ENCODE measurements around the gene MOB3B.
A peak's percentile ranks its signal among the peaks of the same experiment; 100 is the strongest.

The MOB3B gene

DNA sequence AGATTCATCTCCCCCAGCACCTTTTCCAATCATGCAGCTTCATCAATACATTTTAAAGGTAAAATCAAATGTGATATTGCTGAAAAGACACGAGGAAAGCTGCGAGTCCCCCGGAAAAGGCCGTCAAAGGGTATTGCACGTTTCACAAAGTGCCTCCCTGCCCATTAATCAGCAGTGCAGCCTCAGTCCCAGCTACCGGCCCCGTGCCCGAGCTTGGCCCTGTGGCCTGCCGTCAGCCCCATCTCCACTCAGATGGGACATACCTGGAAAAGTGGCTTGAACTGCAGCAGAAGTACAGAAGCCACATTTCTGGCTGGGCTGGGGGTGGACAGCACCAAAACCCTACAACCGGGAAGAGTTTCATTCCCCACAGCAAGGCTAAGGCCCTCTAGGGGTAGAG lies 192.8 kb downstream of the MOB3B start:
- TF ChIP-seq, protein P1, sequence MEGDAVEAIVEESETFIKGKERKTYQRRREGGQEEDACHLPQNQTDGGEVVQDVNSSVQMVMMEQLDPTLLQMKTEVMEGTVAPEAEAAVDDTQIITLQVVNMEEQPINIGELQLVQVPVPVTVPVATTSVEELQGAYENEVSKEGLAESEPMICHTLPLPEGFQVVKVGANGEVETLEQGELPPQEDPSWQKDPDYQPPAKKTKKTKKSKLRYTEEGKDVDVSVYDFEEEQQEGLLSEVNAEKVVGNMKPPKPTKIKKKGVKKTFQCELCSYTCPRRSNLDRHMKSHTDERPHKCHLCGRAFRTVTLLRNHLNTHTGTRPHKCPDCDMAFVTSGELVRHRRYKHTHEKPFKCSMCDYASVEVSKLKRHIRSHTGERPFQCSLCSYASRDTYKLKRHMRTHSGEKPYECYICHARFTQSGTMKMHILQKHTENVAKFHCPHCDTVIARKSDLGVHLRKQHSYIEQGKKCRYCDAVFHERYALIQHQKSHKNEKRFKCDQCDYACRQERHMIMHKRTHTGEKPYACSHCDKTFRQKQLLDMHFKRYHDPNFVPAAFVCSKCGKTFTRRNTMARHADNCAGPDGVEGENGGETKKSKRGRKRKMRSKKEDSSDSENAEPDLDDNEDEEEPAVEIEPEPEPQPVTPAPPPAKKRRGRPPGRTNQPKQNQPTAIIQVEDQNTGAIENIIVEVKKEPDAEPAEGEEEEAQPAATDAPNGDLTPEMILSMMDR (IDR thresholded peaks at IDR 0.05; ENCODE audit: borderline replicate concordance, control extremely low read depth, extremely low read depth, insufficient read depth, missing control alignments) = no peak
- in situ Hi-C loops (cut with MboI; ENCODE audit: low sequenced_read_pairs, unreplicated experiment) = no loop called here
- no peak for DNase-seq (ENCODE audit: low spot score)

DNA sequence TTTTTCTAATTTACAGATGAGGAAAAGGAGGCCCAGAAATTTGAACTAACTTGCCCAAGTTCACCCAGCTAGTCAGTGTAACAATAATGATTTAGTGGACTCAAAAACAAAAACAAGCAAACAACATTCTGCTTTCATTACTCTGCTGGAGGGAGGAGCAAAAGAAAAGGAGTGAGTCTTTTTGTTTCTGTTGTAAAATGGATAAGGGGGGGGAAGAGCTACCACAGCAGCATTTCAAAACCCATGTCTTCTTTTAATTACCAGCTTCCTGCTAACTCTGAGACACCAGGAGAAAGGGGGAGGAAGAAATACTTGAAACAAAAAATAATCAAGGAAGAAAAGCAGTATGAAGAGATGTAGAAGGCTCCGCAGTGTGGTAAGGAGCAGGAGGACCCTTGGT lies 193.5 kb downstream of the MOB3B start:
- TF ChIP-seq, protein P1 (IDR thresholded peaks at IDR 0.05; ENCODE audit: borderline replicate concordance, control extremely low read depth, extremely low read depth, insufficient read depth, missing control alignments) = no peak
- in situ Hi-C loops (cut with MboI; ENCODE audit: low sequenced_read_pairs, unreplicated experiment) = no loop called here
- no peak for DNase-seq (ENCODE audit: low spot score)

DNA sequence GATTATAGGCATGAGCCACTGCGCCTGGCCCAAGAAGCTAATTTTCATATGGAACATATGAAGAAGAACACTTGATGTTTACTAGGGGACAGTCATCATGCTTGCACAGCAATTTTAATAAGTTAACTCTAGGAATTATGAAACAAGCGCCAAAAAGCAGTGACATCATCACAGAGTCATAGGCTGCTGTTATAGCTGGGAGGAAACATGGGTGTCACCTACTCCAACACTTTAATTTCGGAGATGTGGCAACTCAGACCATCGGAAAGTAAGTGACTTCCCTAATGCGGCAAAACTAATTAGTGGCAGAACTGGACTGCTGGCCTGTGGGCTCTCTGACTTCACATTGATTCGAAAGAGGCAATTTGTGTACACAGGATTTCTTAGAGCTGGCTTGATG lies 194.5 kb downstream of the MOB3B start:
- in situ Hi-C loops (cut with MboI; ENCODE audit: low sequenced_read_pairs, unreplicated experiment) = no loop called here
- TF ChIP-seq, protein P1 (IDR thresholded peaks at IDR 0.05; ENCODE audit: borderline replicate concordance, control extremely low read depth, extremely low read depth, insufficient read depth, missing control alignments) = no peak
- no peak for DNase-seq (ENCODE audit: low spot score)

DNA sequence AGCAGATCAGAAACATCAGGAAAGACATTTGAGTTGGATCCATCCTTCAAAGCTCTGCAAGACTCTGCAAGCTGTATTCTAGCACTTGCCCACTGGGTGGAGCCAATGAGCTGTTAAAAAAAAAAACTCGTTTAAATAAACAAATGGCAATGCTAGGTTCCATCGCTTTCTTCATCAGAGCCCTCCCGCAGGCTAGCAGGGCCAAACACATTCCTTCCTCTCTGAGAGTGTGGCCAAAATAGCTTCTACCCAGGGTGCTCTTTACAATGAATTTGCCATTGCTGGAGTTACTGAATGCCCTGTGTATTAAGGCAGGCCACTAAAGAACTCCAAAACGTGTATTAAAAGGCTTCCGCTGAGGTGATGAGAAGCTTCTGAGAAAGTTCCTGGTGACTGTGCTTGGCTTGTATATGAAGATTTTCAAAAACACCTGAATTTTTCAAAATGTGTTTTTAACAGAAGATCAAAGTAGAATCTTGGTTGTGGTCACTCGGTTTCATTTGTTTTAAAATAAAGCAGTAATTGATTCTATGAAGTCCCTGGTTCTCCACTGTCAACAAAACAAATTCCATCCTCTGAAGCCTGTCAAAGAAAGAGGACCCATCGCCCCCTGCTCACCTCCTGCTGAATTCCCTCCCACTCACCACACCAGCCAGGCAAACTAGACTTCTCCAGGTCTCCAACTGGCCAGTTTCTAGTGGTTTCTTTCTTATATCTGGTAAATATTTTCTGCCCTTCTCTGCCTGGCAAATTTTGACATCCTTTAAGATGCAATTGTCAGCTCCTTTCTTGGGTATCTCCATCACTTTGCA lies 196.2 kb downstream of the MOB3B start:
- in situ Hi-C loops (cut with MboI; ENCODE audit: low sequenced_read_pairs, unreplicated experiment) = no loop called here
- peak; percentile 77 for DNase-seq (ENCODE audit: low spot score)
- TF ChIP-seq, protein P1 (IDR thresholded peaks at IDR 0.05; ENCODE audit: borderline replicate concordance, control extremely low read depth, extremely low read depth, insufficient read depth, missing control alignments) = peak; percentile 60

DNA sequence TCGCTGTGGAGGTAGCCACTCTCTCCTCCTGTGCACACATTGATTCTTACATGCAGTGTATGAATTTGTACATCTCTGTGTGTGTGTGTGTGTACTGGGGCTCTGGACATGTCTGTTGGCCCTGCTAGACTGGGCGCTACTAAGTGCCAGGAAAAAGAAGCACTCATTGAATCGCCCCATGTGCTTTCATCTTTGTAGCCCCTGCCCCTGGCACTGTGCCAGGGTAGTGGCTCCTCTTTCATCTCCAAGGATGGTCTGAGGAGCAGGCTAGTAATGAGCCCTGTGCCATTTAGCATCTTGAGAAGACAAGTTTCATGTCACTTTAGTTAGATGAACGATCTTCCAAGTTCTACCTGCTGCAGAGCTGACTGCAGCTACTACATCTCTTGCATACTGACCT lies 198.2 kb downstream of the MOB3B start:
- TF ChIP-seq, protein P1 (IDR thresholded peaks at IDR 0.05; ENCODE audit: borderline replicate concordance, control extremely low read depth, extremely low read depth, insufficient read depth, missing control alignments) = no peak
- in situ Hi-C loops (cut with MboI; ENCODE audit: low sequenced_read_pairs, unreplicated experiment) = no loop called here
- DNase-seq (ENCODE audit: low spot score) = no peak

DNA sequence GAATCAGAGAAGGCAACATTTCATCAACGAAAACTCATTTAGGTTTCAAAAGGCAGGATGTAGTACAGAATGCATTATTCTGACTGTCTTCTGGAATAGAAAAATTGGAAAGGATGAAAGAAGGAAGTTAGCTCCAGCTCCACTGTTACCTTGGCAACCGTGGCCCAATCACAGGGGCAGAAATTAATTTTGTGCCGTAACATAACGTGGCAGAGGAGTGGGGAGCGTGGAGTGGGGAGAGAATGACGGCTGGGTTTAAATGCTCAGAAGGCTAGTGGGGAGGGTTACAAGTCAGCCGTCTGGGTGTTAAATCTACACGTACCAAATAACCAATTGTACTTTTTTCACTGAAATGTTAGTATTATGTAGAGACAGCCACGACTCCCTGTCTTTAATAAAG lies 200.3 kb downstream of the MOB3B start:
- in situ Hi-C loops (cut with MboI; ENCODE audit: low sequenced_read_pairs, unreplicated experiment) = no loop called here
- DNase-seq (ENCODE audit: low spot score) = no peak
- TF ChIP-seq, protein P1 (IDR thresholded peaks at IDR 0.05; ENCODE audit: borderline replicate concordance, control extremely low read depth, extremely low read depth, insufficient read depth, missing control alignments) = no peak
